Measurements from ENCODE around the gene DAND5. TPM values are rescaled to one million over a fixed set of nuclear protein-coding genes. Genes with fewer than 3 reads are reported as not detected.

DAND5 gene
- total and polyA plus RNA-seq, 12 donors = 0.71 to 14.4 (median 9.7) TPM

DNA sequence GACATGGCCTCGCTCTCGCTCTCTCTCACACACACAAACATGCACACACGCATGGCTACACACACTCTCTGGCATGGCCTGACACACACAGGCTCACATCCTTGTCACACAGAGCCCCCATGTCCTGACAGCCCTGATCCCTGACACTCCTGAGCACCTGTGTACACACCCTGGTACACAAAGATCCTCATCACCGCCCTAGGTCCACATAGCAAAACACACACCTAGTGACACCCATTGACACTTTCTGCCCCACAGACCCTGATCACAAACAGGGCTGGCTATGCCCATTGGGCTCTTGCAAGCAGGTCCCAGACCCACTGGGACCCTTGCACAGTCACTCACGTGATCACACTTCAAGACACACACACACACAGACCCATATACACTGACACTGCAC, 21.9 kb downstream of the DAND5 start:
- 96 to 97% methylated on average over 5 of the region's 5 CpGs for WGBS, 2 donors
- Histone ChIP-seq H3K27ac (no peak overlapping the region), H3K4me3 (no peak overlapping the region), H3K27me3 (peaks cover 0 to 4% (median 0%) of the 10 kb centered on the region in 7 donors), H3K9me3 (no peaks in the 10 kb centered on the region), H3K4me1 (peaks cover 0 to 6% (median under 1%) of the 10 kb centered on the region in 9 donors), H3K36me3 (no peaks in the 10 kb centered on the region)
- intact Hi-C loops (cut with DNase I) = loop anchor here in 3 of 10 donors (5.0 to 10.0 kb wide), 4 partner anchors 36 to 96 kb away; no protein-coding TSS in a partner anchor
- no peak for ATAC-seq
- no peak for DNase-seq
- TF ChIP-seq, protein P1, sequence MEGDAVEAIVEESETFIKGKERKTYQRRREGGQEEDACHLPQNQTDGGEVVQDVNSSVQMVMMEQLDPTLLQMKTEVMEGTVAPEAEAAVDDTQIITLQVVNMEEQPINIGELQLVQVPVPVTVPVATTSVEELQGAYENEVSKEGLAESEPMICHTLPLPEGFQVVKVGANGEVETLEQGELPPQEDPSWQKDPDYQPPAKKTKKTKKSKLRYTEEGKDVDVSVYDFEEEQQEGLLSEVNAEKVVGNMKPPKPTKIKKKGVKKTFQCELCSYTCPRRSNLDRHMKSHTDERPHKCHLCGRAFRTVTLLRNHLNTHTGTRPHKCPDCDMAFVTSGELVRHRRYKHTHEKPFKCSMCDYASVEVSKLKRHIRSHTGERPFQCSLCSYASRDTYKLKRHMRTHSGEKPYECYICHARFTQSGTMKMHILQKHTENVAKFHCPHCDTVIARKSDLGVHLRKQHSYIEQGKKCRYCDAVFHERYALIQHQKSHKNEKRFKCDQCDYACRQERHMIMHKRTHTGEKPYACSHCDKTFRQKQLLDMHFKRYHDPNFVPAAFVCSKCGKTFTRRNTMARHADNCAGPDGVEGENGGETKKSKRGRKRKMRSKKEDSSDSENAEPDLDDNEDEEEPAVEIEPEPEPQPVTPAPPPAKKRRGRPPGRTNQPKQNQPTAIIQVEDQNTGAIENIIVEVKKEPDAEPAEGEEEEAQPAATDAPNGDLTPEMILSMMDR (IDR thresholded peaks at IDR 0.05) = no peak

DNA sequence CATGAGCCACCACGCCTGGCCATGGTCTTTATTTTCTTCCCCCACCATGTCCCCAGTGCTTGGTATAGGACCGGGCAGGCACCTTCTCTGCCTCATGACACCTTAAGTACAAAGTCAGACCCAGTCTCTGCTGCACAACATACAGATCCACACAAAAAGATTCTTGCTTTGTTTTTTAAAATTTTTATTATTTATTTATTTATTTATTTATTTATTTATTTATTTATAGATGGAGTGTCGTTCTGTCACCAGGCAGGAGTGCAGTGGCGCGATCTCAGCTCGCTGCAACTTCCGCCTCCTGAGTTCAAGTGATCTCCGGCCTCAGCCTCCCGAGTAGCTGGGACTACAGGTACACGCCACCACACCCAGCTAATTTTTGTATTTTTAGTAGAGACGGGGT, 23.4 kb downstream of the DAND5 start:
- DNase-seq (no peak), ATAC-seq (no peak)
- Histone ChIP-seq H3K9me3 (no peaks in the 10 kb centered on the region), H3K4me3 (no peak overlapping the region), H3K4me1 (peaks cover 9 to 20% (median 15%) of the 10 kb centered on the region in 9 donors), H3K27ac (no peak overlapping the region), H3K27me3 (peaks cover 0 to 11% (median 0%) of the 10 kb centered on the region in 7 donors), H3K36me3 (no peaks in the 10 kb centered on the region)
- TF ChIP-seq, protein P1 (IDR thresholded peaks at IDR 0.05) = no peak
- intact Hi-C loops (cut with DNase I) = loop anchor here in 3 of 10 donors (5.0 to 10.0 kb wide), 4 partner anchors 35 to 95 kb away; no protein-coding TSS in a partner anchor
- WGBS, 2 donors = 95 to 96% methylated on average over 11 of the region's 11 CpGs

DNA sequence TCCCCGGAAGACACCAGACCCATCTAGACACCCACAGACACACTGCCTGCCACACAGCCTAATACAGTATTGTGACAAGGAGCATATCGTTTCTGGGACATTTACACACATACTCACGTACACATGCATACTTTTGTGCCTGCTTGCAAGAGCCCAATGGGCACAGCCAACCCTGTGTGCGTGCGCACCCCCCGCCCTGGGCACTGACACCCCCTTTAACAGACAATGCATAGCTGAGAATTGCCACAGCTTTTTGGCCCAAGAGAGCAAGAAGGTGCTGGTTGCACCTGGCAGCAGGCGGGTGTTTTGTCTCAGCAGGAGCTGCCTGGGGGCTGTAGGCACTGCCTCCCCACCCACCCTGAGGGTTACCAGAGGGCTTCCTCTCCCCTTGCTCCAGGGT, 24.2 kb downstream of the DAND5 start:
- H3K9me3 ChIP-seq = no peaks in the 10 kb centered on the region
- no peak for DNase-seq
- no peak overlapping the region for H3K27ac ChIP-seq
- TF ChIP-seq, protein P1 (IDR thresholded peaks at IDR 0.05) = no peak
- no peak overlapping the region for H3K4me3 ChIP-seq
- intact Hi-C loops (cut with DNase I) = loop anchor here in 3 of 10 donors (5.0 to 10.0 kb wide), 4 partner anchors 34 to 94 kb away; no protein-coding TSS in a partner anchor
- peaks cover 0 to 3% (median 1%) of the 10 kb centered on the region in 9 donors for H3K36me3 ChIP-seq
- H3K27me3 ChIP-seq = peaks cover 0 to 11% (median 0%) of the 10 kb centered on the region in 7 donors
- no peak for ATAC-seq
- 90 to 91% methylated on average over 7 of the region's 7 CpGs for WGBS, 2 donors
- H3K4me1 ChIP-seq = peaks cover 9 to 23% (median 15%) of the 10 kb centered on the region in 9 donors

DNA sequence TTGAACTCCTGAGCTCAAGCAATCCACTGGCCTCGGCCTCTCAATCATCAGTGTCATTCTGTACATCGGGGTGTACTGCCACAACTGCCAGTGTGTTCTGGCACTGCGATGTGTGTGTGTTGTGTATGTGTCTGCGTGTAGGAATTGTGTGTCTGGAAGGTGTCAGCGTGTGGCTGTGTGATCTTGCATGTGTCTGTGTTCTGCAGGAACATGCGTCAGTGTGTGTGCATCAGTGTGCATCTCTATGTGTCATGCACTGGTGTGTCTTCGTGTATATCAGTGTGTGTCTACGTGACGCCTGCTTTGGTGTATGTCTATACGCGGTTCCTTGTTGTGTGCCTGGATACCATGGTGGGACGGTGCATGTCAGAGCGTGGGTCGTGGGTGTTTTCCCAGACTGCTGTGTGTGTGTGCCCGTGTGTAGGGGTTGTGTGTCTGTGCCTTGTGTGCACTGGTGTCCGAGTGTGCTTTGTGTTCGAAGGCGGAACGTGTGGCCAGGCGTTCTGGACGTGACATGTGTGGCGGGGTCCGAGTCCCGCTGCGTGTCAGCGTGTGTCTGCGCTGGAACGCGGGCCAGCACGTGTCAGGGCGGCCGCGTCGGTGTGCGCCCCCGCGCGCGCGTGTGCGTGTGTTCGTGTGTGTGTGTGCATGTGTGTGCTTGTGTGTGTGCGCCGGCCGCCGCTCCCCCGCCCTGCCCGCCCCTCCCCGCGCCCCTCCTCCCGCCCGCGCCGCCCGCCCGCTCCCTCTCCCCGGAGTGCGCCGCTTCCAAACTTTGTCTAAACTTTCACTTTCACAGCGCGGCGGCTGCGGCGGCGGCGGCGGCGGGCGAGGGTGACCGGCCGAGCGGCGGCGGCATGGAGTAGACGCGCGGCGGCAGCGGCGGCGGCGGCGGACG, 25.6 kb downstream of the DAND5 start, which contains the start of gene NFIX:
Gene NFIX, plus strand, starts transcription at position 775 of the 895 bp plus-strand sequence. CDS start 363 bp downstream, outside the sequence.
- no peaks in the 10 kb centered on the region for H3K9me3 ChIP-seq
- peak within 1 kb of the TSS; percentile 85 to 95 (median 92) for H3K27ac ChIP-seq
- H3K4me1 ChIP-seq = peaks cover 9 to 26% (median 19%) of the 10 kb centered on the region in 9 donors
- 10 to 17% methylated on average over 46 to 84 of the region's 84 CpGs for WGBS, 2 donors
- ATAC-seq (peak; percentile 15 to 65 (median 33)), DNase-seq (peak; percentile 77 to 78)
- peaks cover 0 to 17% (median 7%) of the 10 kb centered on the region in 9 donors for H3K36me3 ChIP-seq
- peak within 1 kb of the TSS; percentile 70 to 95 (median 87) for H3K4me3 ChIP-seq
- intact Hi-C loops (cut with DNase I) = loop anchor here in 7 of 10 donors (5.0 to 10.0 kb wide), 6 partner anchors 32 to 92 kb away; no protein-coding TSS in a partner anchor
- peaks cover 0 to 11% (median 0%) of the 10 kb centered on the region in 7 donors for H3K27me3 ChIP-seq
- TF ChIP-seq, protein P1 (IDR thresholded peaks at IDR 0.05) = no peak
